Muscle layer of duodenum (tissue), 2 donors: ENCODE data around the gene TTPAL.

Experiments
- H3K27ac ChIP-seq: one replicate; pipeline ENCODE4 v1.7.0; 2013; ENCODE audit warnings: mild to moderate bottlenecking, low read length
- H3K27me3 ChIP-seq: one replicate; pipeline ENCODE4 v1.7.0; 2013; ENCODE audit warnings: low read depth, mild to moderate bottlenecking, control low read depth, low read length
- H3K36me3 ChIP-seq, 2 donors: one replicate each; pipeline ENCODE4 v1.7.0; 2013; ENCODE audit warnings: low read length in 2 of 2, control low read depth in 1 of 2, mild to moderate bottlenecking in 1 of 2; ENCODE audit not compliant: insufficient read depth in 2 of 2, control insufficient read depth in 1 of 2
- H3K4me1 ChIP-seq, 2 donors: one replicate each; pipeline ENCODE4 v1.7.0; 2013; ENCODE audit warnings: low read length in 2 of 2, mild to moderate bottlenecking in 2 of 2, control low read depth in 1 of 2, moderate library complexity in 1 of 2; ENCODE audit not compliant: insufficient read depth in 2 of 2, control insufficient read depth in 1 of 2
- H3K4me3 ChIP-seq, 2 donors: one replicate each; pipeline ENCODE4 v1.7.0; 2013; ENCODE audit warnings: low read length in 2 of 2, low read depth in 1 of 2, mild to moderate bottlenecking in 1 of 2
- H3K9me3 ChIP-seq, 2 donors: one replicate each; pipeline ENCODE4 v1.7.0; 2013; ENCODE audit warnings: low read length in 2 of 2, control low read depth in 1 of 2, mild to moderate bottlenecking in 1 of 2; ENCODE audit not compliant: control insufficient read depth in 1 of 2
- donor health status: healthy.

The TTPAL gene

DNA sequence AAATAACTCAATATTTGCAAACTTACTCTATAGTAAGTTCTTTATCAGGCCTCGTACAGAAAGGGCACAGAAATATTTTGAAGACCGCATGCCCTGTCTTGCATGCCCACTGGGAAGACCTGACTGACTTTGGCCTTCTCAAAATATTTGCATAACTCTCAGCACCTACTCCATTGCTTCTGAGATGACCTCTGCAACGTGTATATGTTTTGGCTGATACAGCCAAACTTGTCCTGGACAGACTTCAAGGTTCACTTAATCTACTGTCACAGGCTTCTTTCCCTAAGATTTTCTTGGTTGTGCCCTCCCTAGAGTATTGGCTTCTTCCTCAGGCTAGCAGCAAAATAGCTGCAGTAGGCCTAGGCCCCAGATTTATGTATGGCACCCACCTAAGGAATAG is 67.7 kb downstream of the TTPAL start:
- Histone ChIP-seq H3K27ac (no peak overlapping the region), H3K4me3 (no peak overlapping the region), H3K4me1 (peaks cover 7 to 24% of the 10 kb centered on the region in 2 donors), H3K9me3 (no peaks in the 10 kb centered on the region), H3K36me3 (no peaks in the 10 kb centered on the region), H3K27me3 (no peaks in the 10 kb centered on the region)
